GM23338 (cell line): ENCODE data around the gene LYPLAL1. TPM values are rescaled to one million over a fixed set of nuclear protein-coding genes. Genes with fewer than 3 reads are reported as not detected.

ENCODE experiments used
- ATAC-seq: fragments of 200-7000 bp; cut with Tn5 transposase; 3 replicates; pipeline ENCODE4 v1.9.1; 2020
- DNase-seq: peaks from one replicate; pipeline ENCODE4 v3.0.0-alpha.2; 2015; ENCODE audit warnings: low spot score
- H2AFZ ChIP-seq: fragments of 200-600 bp; sonication (generic); 2 replicates; pipeline ENCODE4 v1.8.0; 2016; ENCODE audit warnings: antibody characterized with exemption, mild to moderate bottlenecking, moderate library complexity
- H3F3A ChIP-seq: fragments of 200-600 bp; sonication (generic); replicated peaks from 2 replicates; pipeline ENCODE4 v1.8.0; 2017; ENCODE audit warnings: antibody characterized with exemption, mixed run types, low read depth
- H3K27ac ChIP-seq: fragments of 200-600 bp; sonication (generic); 2 replicates; pipeline ENCODE4 v1.6.1; 2016; ENCODE audit warnings: low read depth
- H3K27me3 ChIP-seq: fragments of 200-600 bp; sonication (generic); 2 replicates; pipeline ENCODE4 v1.8.0; 2016; ENCODE audit warnings: mild to moderate bottlenecking, mixed run types, moderate library complexity; ENCODE audit not compliant: insufficient read depth
- H3K36me3 ChIP-seq: fragments of 200-600 bp; sonication (generic); 2 replicates; pipeline ENCODE4 v1.8.0; 2016; ENCODE audit warnings: mild to moderate bottlenecking; ENCODE audit not compliant: insufficient read depth
- H3K4me1 ChIP-seq: fragments of 200-600 bp; sonication (generic); 2 replicates; pipeline ENCODE4 v1.8.0; 2016; ENCODE audit warnings: mild to moderate bottlenecking, moderate library complexity; ENCODE audit not compliant: insufficient read depth
- H3K4me2 ChIP-seq: fragments of 200-600 bp; sonication (generic); 2 replicates; pipeline ENCODE4 v1.7.1; 2017; ENCODE audit warnings: mixed run types
- H3K4me3 ChIP-seq: fragments of 200-600 bp; sonication (generic); 2 replicates; pipeline ENCODE4 v1.6.1; 2016; ENCODE audit warnings: mixed run types
- H3K79me2 ChIP-seq: fragments of 200-600 bp; sonication (generic); replicated peaks from 2 replicates; pipeline ENCODE4 v1.8.0; 2017; ENCODE audit warnings: mild to moderate bottlenecking; ENCODE audit not compliant: insufficient read depth
- H3K9me2 ChIP-seq: fragments of 200-600 bp; sonication (generic); 2 replicates; pipeline ENCODE4 v1.8.0; 2017; ENCODE audit not compliant: insufficient read depth
- H4K20me1 ChIP-seq: fragments of 200-600 bp; sonication (generic); replicated peaks from 2 replicates; pipeline ENCODE4 v1.8.0; 2017; ENCODE audit warnings: mild to moderate bottlenecking; ENCODE audit not compliant: insufficient read depth
- H3K27ac Mint-ChIP-seq: 2 replicates; pipeline ENCODE4 v1.8.0; 2020; ENCODE audit warnings: inconsistent platforms, mild to moderate bottlenecking, moderate library complexity, mixed read lengths
- H3K27me3 Mint-ChIP-seq: 3 replicates; pipeline ENCODE4 v1.8.0; 2022; ENCODE audit warnings: low read depth, mild to moderate bottlenecking, moderate library complexity, mixed read lengths, inconsistent platforms; ENCODE audit not compliant: insufficient read depth, poor library complexity
- H3K36me3 Mint-ChIP-seq: 3 replicates; pipeline ENCODE4 v1.8.0; 2021; ENCODE audit warnings: low read depth, mild to moderate bottlenecking, inconsistent platforms, moderate library complexity, mixed read lengths
- H3K4me1 Mint-ChIP-seq: 3 replicates; pipeline ENCODE4 v1.8.0; 2020; ENCODE audit warnings: mild to moderate bottlenecking, inconsistent platforms, mixed read lengths
- H3K4me3 Mint-ChIP-seq: 3 replicates; pipeline ENCODE4 v1.8.0; 2021; ENCODE audit warnings: moderate library complexity, mild to moderate bottlenecking, inconsistent platforms, mixed read lengths
- H3K9me3 Mint-ChIP-seq: 3 replicates; pipeline ENCODE4 v1.8.0; 2020; ENCODE audit warnings: moderate library complexity, mild to moderate bottlenecking, inconsistent platforms, mixed read lengths
- CREB1 ChIP-seq: fragments of 250-450 bp; sonication (Bioruptor Pico); IDR thresholded peaks from 2 replicates; pipeline ENCODE4 v1.5.0; 2020; ENCODE audit warnings: low read depth, mild to moderate bottlenecking, moderate library complexity
- EZH2 ChIP-seq: fragments of 200-600 bp; sonication (generic); IDR thresholded peaks from one replicate; pipeline ENCODE4 v1.8.0; 2017; ENCODE audit warnings: antibody characterized with exemption, mild to moderate bottlenecking, low read depth; ENCODE audit not compliant: unreplicated experiment
- EZH2phosphoT487 ChIP-seq: fragments of 200-600 bp; sonication (generic); IDR thresholded peaks from one replicate; pipeline ENCODE4 v1.8.1; 2018; ENCODE audit warnings: antibody characterized with exemption; ENCODE audit not compliant: unreplicated experiment
- JUNB ChIP-seq: IDR thresholded peaks from one replicate; pipeline ENCODE4 v1.6.1; 2016; ENCODE audit warnings: antibody characterized with exemption; ENCODE audit not compliant: unreplicated experiment
- NANOG ChIP-seq: IDR thresholded peaks from 2 replicates; pipeline ENCODE4 v1.6.1; 2016; ENCODE audit warnings: antibody characterized with exemption, borderline replicate concordance
- POLR2AphosphoS5 ChIP-seq: IDR thresholded peaks from 2 replicates; pipeline ENCODE4 v1.6.1; 2016; ENCODE audit warnings: antibody characterized with exemption, low read depth
- STAT1 ChIP-seq: IDR thresholded peaks from one replicate; pipeline ENCODE4 v1.6.1; 2016; ENCODE audit warnings: antibody characterized with exemption; ENCODE audit not compliant: unreplicated experiment
- ZNF114 ChIP-seq: fragments of 250-450 bp; sonication (Bioruptor Pico); IDR thresholded peaks from 2 replicates; pipeline ENCODE4 v1.5.0; 2020; ENCODE audit warnings: mild to moderate bottlenecking, moderate library complexity
- ZNF331 ChIP-seq: fragments of 250-450 bp; sonication (Bioruptor Pico); IDR thresholded peaks from 2 replicates; pipeline ENCODE4 v1.5.0; 2020; ENCODE audit warnings: low read depth, mild to moderate bottlenecking, moderate library complexity
- polyA plus RNA-seq: library from polyadenylated mRNA; unstranded; fragments of >200 nt; fragmentation: Nextera tagmentation; extraction: Ambion mirVana; gene quantifications from 2 replicates; pipeline ENCODE4 v1.2.1, GENCODE V29; 2016
- total RNA-seq: library from RNA; depleted of rRNA; stranded (reverse); fragments of >200 nt; shearing (Covaris generic); gene quantifications from 2 replicates; pipeline ENCODE4 v1.2.3, GENCODE V29; 2014
- TF ChIP-seq, protein P1 (sequence below): fragments of 250-450 bp; sonication (Bioruptor Pico); IDR thresholded peaks from 2 replicates; pipeline ENCODE4 v1.5.0; 2020; ENCODE audit warnings: mild to moderate bottlenecking, moderate library complexity
- TF ChIP-seq, protein P2 (sequence below): IDR thresholded peaks from one replicate; pipeline ENCODE4 v1.6.1; 2018; ENCODE audit warnings: antibody characterized with exemption; ENCODE audit not compliant: unreplicated experiment
- TF ChIP-seq, protein P3 (sequence below), 2 experiments: fragments of 200-600 bp in 1 of 2; sonication (generic) in 1 of 2; conservative IDR thresholded peaks; 2 replicates each; pipeline versions ENCODE4 v1.5.1 to v1.6.1; 2016 to 2017; ENCODE audit warnings: antibody characterized with exemption in 2 of 2, low read depth in 2 of 2, mild to moderate bottlenecking in 2 of 2, moderate library complexity in 1 of 2
- TF ChIP-seq, protein P4 (sequence below): IDR thresholded peaks from 2 replicates; pipeline ENCODE4 v1.6.1; 2016; ENCODE audit warnings: antibody characterized with exemption

LYPLAL1 gene
- total and polyA plus RNA-seq, 2 experiments from 2014 or later: 9.9 to 60.2 TPM

DNA sequence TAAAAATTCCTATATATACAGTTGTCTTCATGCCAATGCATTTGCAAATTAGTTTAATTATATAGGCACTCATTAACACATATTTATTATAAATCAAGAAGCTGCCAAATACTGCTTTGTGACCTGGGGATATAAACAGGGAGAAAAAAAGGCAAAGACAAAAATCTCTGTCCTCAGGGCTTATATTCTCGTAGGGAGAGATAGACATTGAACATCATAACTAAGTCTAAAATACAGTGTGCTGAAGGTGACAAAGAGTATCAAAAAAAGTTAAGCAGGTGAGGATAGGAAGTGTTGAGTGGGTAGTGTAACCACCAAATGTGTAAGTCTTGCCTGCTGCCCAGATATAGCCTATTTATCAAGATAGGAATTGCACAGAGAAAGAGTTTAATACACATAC is 40.7 kb upstream of the LYPLAL1 start:
- H3K9me2 ChIP-seq: no peaks in the 10 kb centered on the region
- H4K20me1 ChIP-seq: no peaks in the 10 kb centered on the region
- no peak for DNase-seq
- no peaks in the 10 kb centered on the region; the same call in 2 of the 3 replicates for H3K9me3 Mint-ChIP-seq
- ATAC-seq: no peak
- no peak overlapping the region for H3K4me3 Mint-ChIP-seq
- H3K27ac ChIP-seq: no peak overlapping the region
- H2AFZ ChIP-seq: no peak overlapping the region
- no peak overlapping the region for H3K4me3 ChIP-seq
- no peaks in the 10 kb centered on the region for H3K4me1 ChIP-seq
- TF ChIP-seq, protein P1, sequence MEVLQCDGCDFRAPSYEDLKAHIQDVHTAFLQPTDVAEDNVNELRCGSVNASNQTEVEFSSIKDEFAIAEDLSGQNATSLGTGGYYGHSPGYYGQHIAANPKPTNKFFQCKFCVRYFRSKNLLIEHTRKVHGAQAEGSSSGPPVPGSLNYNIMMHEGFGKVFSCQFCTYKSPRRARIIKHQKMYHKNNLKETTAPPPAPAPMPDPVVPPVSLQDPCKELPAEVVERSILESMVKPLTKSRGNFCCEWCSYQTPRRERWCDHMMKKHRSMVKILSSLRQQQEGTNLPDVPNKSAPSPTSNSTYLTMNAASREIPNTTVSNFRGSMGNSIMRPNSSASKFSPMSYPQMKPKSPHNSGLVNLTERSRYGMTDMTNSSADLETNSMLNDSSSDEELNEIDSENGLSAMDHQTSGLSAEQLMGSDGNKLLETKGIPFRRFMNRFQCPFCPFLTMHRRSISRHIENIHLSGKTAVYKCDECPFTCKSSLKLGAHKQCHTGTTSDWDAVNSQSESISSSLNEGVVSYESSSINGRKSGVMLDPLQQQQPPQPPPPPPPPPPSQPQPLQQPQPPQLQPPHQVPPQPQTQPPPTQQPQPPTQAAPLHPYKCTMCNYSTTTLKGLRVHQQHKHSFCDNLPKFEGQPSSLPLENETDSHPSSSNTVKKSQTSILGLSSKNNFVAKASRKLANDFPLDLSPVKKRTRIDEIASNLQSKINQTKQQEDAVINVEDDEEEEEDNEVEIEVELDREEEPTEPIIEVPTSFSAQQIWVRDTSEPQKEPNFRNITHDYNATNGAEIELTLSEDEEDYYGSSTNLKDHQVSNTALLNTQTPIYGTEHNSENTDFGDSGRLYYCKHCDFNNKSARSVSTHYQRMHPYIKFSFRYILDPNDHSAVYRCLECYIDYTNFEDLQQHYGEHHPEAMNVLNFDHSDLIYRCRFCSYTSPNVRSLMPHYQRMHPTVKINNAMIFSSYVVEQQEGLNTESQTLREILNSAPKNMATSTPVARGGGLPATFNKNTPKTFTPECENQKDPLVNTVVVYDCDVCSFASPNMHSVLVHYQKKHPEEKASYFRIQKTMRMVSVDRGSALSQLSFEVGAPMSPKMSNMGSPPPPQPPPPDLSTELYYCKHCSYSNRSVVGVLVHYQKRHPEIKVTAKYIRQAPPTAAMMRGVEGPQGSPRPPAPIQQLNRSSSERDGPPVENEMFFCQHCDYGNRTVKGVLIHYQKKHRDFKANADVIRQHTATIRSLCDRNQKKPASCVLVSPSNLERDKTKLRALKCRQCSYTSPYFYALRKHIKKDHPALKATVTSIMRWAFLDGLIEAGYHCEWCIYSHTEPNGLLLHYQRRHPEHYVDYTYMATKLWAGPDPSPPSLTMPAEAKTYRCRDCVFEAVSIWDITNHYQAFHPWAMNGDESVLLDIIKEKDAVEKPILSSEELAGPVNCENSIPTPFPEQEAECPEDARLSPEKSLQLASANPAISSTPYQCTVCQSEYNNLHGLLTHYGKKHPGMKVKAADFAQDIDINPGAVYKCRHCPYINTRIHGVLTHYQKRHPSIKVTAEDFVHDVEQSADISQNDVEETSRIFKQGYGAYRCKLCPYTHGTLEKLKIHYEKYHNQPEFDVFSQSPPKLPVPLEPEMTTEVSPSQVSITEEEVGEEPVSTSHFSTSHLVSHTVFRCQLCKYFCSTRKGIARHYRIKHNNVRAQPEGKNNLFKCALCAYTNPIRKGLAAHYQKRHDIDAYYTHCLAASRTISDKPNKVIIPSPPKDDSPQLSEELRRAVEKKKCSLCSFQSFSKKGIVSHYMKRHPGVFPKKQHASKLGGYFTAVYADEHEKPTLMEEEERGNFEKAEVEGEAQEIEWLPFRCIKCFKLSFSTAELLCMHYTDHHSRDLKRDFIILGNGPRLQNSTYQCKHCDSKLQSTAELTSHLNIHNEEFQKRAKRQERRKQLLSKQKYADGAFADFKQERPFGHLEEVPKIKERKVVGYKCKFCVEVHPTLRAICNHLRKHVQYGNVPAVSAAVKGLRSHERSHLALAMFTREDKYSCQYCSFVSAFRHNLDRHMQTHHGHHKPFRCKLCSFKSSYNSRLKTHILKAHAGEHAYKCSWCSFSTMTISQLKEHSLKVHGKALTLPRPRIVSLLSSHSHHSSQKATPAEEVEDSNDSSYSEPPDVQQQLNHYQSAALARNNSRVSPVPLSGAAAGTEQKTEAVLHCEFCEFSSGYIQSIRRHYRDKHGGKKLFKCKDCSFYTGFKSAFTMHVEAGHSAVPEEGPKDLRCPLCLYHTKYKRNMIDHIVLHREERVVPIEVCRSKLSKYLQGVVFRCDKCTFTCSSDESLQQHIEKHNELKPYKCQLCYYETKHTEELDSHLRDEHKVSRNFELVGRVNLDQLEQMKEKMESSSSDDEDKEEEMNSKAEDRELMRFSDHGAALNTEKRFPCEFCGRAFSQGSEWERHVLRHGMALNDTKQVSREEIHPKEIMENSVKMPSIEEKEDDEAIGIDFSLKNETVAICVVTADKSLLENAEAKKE (CRISPR knock-in tag): no peak
- TF ChIP-seq EZH2phosphoT487 (no peak), POLR2AphosphoS5 (no peak), CREB1 (CRISPR knock-in tag) (no peak), NANOG (no peak), ZNF114 (no peak), ZNF331 (CRISPR knock-in tag) (no peak), EZH2 (no peak), JUNB (no peak), STAT1 (no peak)
- TF ChIP-seq, protein P2, sequence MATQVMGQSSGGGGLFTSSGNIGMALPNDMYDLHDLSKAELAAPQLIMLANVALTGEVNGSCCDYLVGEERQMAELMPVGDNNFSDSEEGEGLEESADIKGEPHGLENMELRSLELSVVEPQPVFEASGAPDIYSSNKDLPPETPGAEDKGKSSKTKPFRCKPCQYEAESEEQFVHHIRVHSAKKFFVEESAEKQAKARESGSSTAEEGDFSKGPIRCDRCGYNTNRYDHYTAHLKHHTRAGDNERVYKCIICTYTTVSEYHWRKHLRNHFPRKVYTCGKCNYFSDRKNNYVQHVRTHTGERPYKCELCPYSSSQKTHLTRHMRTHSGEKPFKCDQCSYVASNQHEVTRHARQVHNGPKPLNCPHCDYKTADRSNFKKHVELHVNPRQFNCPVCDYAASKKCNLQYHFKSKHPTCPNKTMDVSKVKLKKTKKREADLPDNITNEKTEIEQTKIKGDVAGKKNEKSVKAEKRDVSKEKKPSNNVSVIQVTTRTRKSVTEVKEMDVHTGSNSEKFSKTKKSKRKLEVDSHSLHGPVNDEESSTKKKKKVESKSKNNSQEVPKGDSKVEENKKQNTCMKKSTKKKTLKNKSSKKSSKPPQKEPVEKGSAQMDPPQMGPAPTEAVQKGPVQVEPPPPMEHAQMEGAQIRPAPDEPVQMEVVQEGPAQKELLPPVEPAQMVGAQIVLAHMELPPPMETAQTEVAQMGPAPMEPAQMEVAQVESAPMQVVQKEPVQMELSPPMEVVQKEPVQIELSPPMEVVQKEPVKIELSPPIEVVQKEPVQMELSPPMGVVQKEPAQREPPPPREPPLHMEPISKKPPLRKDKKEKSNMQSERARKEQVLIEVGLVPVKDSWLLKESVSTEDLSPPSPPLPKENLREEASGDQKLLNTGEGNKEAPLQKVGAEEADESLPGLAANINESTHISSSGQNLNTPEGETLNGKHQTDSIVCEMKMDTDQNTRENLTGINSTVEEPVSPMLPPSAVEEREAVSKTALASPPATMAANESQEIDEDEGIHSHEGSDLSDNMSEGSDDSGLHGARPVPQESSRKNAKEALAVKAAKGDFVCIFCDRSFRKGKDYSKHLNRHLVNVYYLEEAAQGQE: no peak
- TF ChIP-seq, protein P3, sequence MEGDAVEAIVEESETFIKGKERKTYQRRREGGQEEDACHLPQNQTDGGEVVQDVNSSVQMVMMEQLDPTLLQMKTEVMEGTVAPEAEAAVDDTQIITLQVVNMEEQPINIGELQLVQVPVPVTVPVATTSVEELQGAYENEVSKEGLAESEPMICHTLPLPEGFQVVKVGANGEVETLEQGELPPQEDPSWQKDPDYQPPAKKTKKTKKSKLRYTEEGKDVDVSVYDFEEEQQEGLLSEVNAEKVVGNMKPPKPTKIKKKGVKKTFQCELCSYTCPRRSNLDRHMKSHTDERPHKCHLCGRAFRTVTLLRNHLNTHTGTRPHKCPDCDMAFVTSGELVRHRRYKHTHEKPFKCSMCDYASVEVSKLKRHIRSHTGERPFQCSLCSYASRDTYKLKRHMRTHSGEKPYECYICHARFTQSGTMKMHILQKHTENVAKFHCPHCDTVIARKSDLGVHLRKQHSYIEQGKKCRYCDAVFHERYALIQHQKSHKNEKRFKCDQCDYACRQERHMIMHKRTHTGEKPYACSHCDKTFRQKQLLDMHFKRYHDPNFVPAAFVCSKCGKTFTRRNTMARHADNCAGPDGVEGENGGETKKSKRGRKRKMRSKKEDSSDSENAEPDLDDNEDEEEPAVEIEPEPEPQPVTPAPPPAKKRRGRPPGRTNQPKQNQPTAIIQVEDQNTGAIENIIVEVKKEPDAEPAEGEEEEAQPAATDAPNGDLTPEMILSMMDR (conservative IDR thresholded peaks at IDR 0.05; ENCODE audit: low read depth in 2 of 2): no peak
- TF ChIP-seq, protein P4, sequence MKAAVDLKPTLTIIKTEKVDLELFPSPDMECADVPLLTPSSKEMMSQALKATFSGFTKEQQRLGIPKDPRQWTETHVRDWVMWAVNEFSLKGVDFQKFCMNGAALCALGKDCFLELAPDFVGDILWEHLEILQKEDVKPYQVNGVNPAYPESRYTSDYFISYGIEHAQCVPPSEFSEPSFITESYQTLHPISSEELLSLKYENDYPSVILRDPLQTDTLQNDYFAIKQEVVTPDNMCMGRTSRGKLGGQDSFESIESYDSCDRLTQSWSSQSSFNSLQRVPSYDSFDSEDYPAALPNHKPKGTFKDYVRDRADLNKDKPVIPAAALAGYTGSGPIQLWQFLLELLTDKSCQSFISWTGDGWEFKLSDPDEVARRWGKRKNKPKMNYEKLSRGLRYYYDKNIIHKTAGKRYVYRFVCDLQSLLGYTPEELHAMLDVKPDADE: no peak
- no peak overlapping the region for H3K4me2 ChIP-seq
- H3K4me1 Mint-ChIP-seq: peaks cover 3% of the 10 kb centered on the region; the same call in 2 of the 3 replicates
- H3K36me3 ChIP-seq: no peaks in the 10 kb centered on the region
- no peaks in the 10 kb centered on the region for H3K79me2 ChIP-seq
- H3K27me3 Mint-ChIP-seq: no peaks in the 10 kb centered on the region
- H3K36me3 Mint-ChIP-seq: no peaks in the 10 kb centered on the region
- no peaks in the 10 kb centered on the region for H3K27me3 ChIP-seq
- H3K27ac Mint-ChIP-seq: no peak overlapping the region
- no peaks in the 10 kb centered on the region for H3F3A ChIP-seq
